K562 (cell line): ENCODE measurements around the gene SETD3. TPM values are rescaled to one million over a fixed set of nuclear protein-coding genes. Genes with fewer than 3 reads are reported as not detected.

ENCODE experiments used
- ATAC-seq: fragments of 200-7000 bp; cut with Tn5 transposase; 3 replicates; pipeline ENCODE4 v1.9.1; 2020; ENCODE audit warnings: moderate library complexity
- BruUV-seq: library from RNA; stranded (reverse); fragments of 400-500 nt; replicated peaks from 2 replicates; lab custom pipeline; 2021; lab: Mats Ljungman, UMichigan
- CTCF ChIA-PET: fragments of 300-600 bp; formaldehyde crosslinking; extraction: SDS; loops from one replicate; lab custom pipeline; 2021; ENCODE audit warnings: low intra/inter-chr PET ratio; lab: Yijun Ruan, JAX
- POLR2A ChIA-PET: fragments of 300-600, 350-650 bp; sonication (Branson Sonifier 250); formaldehyde crosslinking; extraction: SDS; loops from one replicate; lab custom pipeline; 2021; ENCODE audit warnings: antibody characterized with exemption, inconsistent platforms; lab: Yijun Ruan, JAX
- DNase-seq, 4 experiments: peaks; one replicate each; pipeline versions ENCODE4 v3.0.0 to v3.0.0-alpha.2; 2011 to 2018; ENCODE audit warnings: low spot score in 3 of 4, mixed read lengths in 3 of 4; ENCODE audit errors: extremely low read depth in 1 of 4
- FAIRE-seq: peaks from 2 replicates; lab custom pipeline; 2011; peaks lifted over from hg19 to GRCh38; lab: Jason Lieb, UNC
- H2AFZ ChIP-seq: 2 replicates; pipeline ENCODE4 v1.6.0; 2011; ENCODE audit warnings: low read depth, low read length, control low read depth, inconsistent platforms
- H3K27ac ChIP-seq: fragments of 200-600 bp; 3 replicates; pipeline ENCODE4 v1.8.0; 2011; ENCODE audit warnings: low read depth, mild to moderate bottlenecking, control low read depth, inconsistent platforms, low read length, moderate library complexity, mixed read lengths; ENCODE audit errors: extremely low read depth
- H3K27me3 ChIP-seq, 2 experiments: fragments of 300-600 bp in 1 of 2; 2 replicates in 1 of 2; 3 replicates in 1 of 2; pipeline versions ENCODE4 v1.6.0 to v1.8.0; 2011; ENCODE audit warnings: inconsistent platforms in 2 of 2, low read length in 2 of 2, mild to moderate bottlenecking in 1 of 2, mixed read lengths in 1 of 2, moderate library complexity in 1 of 2; ENCODE audit not compliant: control insufficient read depth in 2 of 2, insufficient read depth in 2 of 2
- H3K36me3 ChIP-seq: fragments of 300-600 bp; 3 replicates; pipeline ENCODE4 v1.8.0; 2011; ENCODE audit warnings: mild to moderate bottlenecking, low read length, inconsistent platforms; ENCODE audit not compliant: control insufficient read depth, insufficient read depth
- H3K4me1 ChIP-seq, 2 experiments: fragments of 200-600 bp in 1 of 2; replicated peaks in 1 of 2; 2 replicates in 1 of 2; 3 replicates in 1 of 2; pipeline versions ENCODE4 v1.5.1 to v1.8.0; 2011; ENCODE audit warnings: inconsistent platforms in 2 of 2, low read length in 2 of 2, mild to moderate bottlenecking in 1 of 2, mixed read lengths in 1 of 2, moderate library complexity in 1 of 2; ENCODE audit not compliant: control insufficient read depth in 2 of 2, insufficient read depth in 2 of 2
- H3K4me2 ChIP-seq: 2 replicates; pipeline ENCODE4 v1.6.1; 2011; ENCODE audit warnings: low read length, control low read depth, inconsistent platforms, mixed read lengths; ENCODE audit not compliant: insufficient read depth
- H3K4me3 ChIP-seq: fragments of 200-600 bp; sonication (generic), shearing (Covaris generic); 2 replicates; pipeline ENCODE4 v1.5.1; 2016; ENCODE audit warnings: control low read depth, inconsistent platforms
- H3K79me2 ChIP-seq: fragments of 200-600 bp; 3 replicates; pipeline ENCODE4 v1.8.0; 2011; ENCODE audit warnings: low read length, inconsistent platforms; ENCODE audit not compliant: control insufficient read depth, insufficient read depth
- H3K9ac ChIP-seq, 2 experiments: 2 replicates each; pipeline versions ENCODE4 v1.6.0 to v1.6.1; 2011; ENCODE audit warnings: low read depth in 2 of 2, low read length in 2 of 2, control low read depth in 1 of 2, inconsistent platforms in 1 of 2, mild to moderate bottlenecking in 1 of 2, mixed read lengths in 1 of 2; ENCODE audit not compliant: insufficient read depth in 1 of 2
- H3K9me1 ChIP-seq: one replicate; pipeline ENCODE4 v1.6.0; 2011; ENCODE audit warnings: inconsistent platforms, mild to moderate bottlenecking, low read length, moderate library complexity; ENCODE audit not compliant: control insufficient read depth, insufficient read depth
- H3K9me3 ChIP-seq: replicated peaks from 2 replicates; pipeline ENCODE4 v1.5.1; 2011; ENCODE audit warnings: low read depth, low read length, inconsistent platforms; ENCODE audit not compliant: control insufficient read depth, insufficient read depth
- H4K20me1 ChIP-seq: replicated peaks from 2 replicates; pipeline ENCODE4 v1.6.1; 2011; ENCODE audit warnings: low read length, inconsistent platforms, mixed read lengths; ENCODE audit not compliant: control insufficient read depth, insufficient read depth
- RAD21 ChIP-seq, 2 experiments: fragments of 250-450 bp in 1 of 2; fragments of 450-650 bp in 1 of 2; sonication (Bioruptor Pico) in 1 of 2; formaldehyde crosslinking in 1 of 2; IDR thresholded peaks in 1 of 2; conservative IDR thresholded peaks in 1 of 2; 2 replicates each; pipeline versions ENCODE4 v1.4.0 to v1.8.0; 2020 to 2022; ENCODE audit warnings: mild to moderate bottlenecking in 2 of 2, moderate library complexity in 1 of 2
- ZNF318 ChIP-seq, 2 experiments: fragments of 450-650 bp; IDR thresholded peaks; 2 replicates each; pipeline ENCODE4 v1.6.1; 2016; ENCODE audit warnings: mild to moderate bottlenecking in 2 of 2, borderline replicate concordance in 1 of 2, low read depth in 1 of 2, moderate library complexity in 1 of 2
- WGBS: fragments of 100-300 bp; shearing (Covaris generic); methylation state at CpG from one replicate; pipeline ENCODE4 v1.1.6; 2016; ENCODE audit warnings: low coverage, mixed read lengths; ENCODE audit not compliant: insufficient coverage; ENCODE audit errors: missing lambda C conversion rate; 5-methylcytosine and 5-hydroxymethylcytosine counted together
- in situ Hi-C: fragments of 300-500 bp; cut with MboI; formaldehyde crosslinking; loops from 4 replicates; pipeline ENCODE4 v1.15.0; 2018; ENCODE audit warnings: inconsistent platforms, mixed read lengths
- intact Hi-C: fragments of 100-400 bp; cut with micrococcal nuclease; formaldehyde crosslinking; loops from 2 replicates; pipeline ENCODE4 v1.14.2; 2022
- polyA plus RNA-seq, 8 experiments: library from polyadenylated mRNA; depleted of rRNA in 4 of 8; stranded (reverse) in 5 of 8; unstranded in 3 of 8; fragments of >200 nt; fragmentation: Nextera tagmentation in 2 of 8; fragmentation: Illumina TruSeq in 1 of 8; extraction: Ambion mirVana in 2 of 8; extraction: Trizol in 1 of 8; gene quantifications; 2 replicates each; pipeline versions ENCODE4 v1.2.1 to v1.2.3, GENCODE V29; 2011 to 2014; ENCODE audit warnings: inconsistent platforms in 1 of 8, missing spikeins in 1 of 8
- total RNA-seq, 7 experiments: library from RNA; depleted of rRNA in 6 of 7; stranded (reverse); fragments of >200 nt in 6 of 7; fragmentation: Illumina TruSeq in 2 of 7; extraction: Trizol in 2 of 7; gene quantifications; 2 replicates each; pipeline versions ENCODE4 v1.2.1 to v1.2.3, GENCODE V29; 2011 to 2021; ENCODE audit warnings: low replicate concordance in 1 of 7

Gene SETD3
- total and polyA plus RNA-seq, 9 of the 15 experiments (the other 6 are each of a cell fraction or from before 2014, with no cell fraction given): 8.5 to 35.9 (median 26.5) TPM

GRCh38 chr14:99524804-99525698 lies 44.4 kb upstream of the SETD3 start:
- DNase-seq: peak in 2 of 4 experiments; percentile 24 to 28
- intact Hi-C loops: no loop called here
- no peak for TF ChIP-seq ZNF318 (IDR thresholded peaks at IDR 0.05; ENCODE audit: borderline replicate concordance in 1 of 2, low read depth in 1 of 2)
- TF ChIP-seq RAD21 (CRISPR knock-in tag; conservative IDR thresholded peaks at IDR 0.05 in 1 of 2, IDR thresholded peaks at IDR 0.05 in 1 of 2): peak in 1 of 2 experiments; percentile 59; a peak in 2 of 4 replicates

More at GRCh38 chr14:99524804-99525698, 44.4 kb upstream of the SETD3 start:
- peak; percentile 83 for ATAC-seq
- no TSS peak for BruUV-seq
- no peaks in the 10 kb centered on the region for H3K79me2 ChIP-seq
- no peak overlapping the region for H2AFZ ChIP-seq
- ChIA-PET POLR2A (interaction anchor here (0.5 to 0.6 kb wide), 2 partner anchors 53 to 159 kb away, joined by 3 to 4 read pairs; partner anchors contain the start of gene CYP46A1), CTCF (no interaction called here)
- H3K9me3 ChIP-seq: no peaks in the 10 kb centered on the region
- no peak overlapping the region for H3K4me3 ChIP-seq
- FAIRE-seq: no peak
- no peaks in the 10 kb centered on the region; the same call in 1 of the 2 replicates for H4K20me1 ChIP-seq
- in situ Hi-C loops: loop anchor here (10.0 kb wide), 1 partner anchor 360 kb away; no protein-coding TSS in a partner anchor
- no peaks in the 10 kb centered on the region for H3K9me1 ChIP-seq
- H3K36me3 ChIP-seq: no peaks in the 10 kb centered on the region
- H3K9ac ChIP-seq: no peak overlapping the region
- WGBS: 69% methylated on average over 10 of the region's 17 CpGs
- no peaks in the 10 kb centered on the region for H3K27me3 ChIP-seq
- no peak overlapping the region for H3K4me2 ChIP-seq
- H3K27ac ChIP-seq: no peak overlapping the region
- H3K4me1 ChIP-seq: peaks cover 11 to 48% of the 10 kb centered on the region in 2 experiments
